GM12878 (cell line): Measurements from ENCODE around the gene C19orf33. TPM values are rescaled to one million over a fixed set of nuclear protein-coding genes. Genes with fewer than 3 reads are reported as not detected.

ENCODE experiments used
- BCL11A ChIP-seq: IDR thresholded peaks from 2 replicates; pipeline ENCODE4 v1.6.1; 2011; ENCODE audit warnings: low read depth, low read length
- CBFB ChIP-seq: IDR thresholded peaks from 2 replicates; pipeline ENCODE4 v1.6.1; 2016; ENCODE audit warnings: antibody characterized with exemption, low read depth
- EP300 ChIP-seq, 2 experiments: fragments of 150-350 bp in 1 of 2; IDR thresholded peaks; 2 replicates each; pipeline ENCODE4 v1.6.1; 2011 to 2012; ENCODE audit warnings: low read depth in 2 of 2, low read length in 2 of 2, borderline replicate concordance in 1 of 2, improper control_type of control experiment in 1 of 2, inconsistent platforms in 1 of 2; ENCODE audit not compliant: control insufficient read depth in 1 of 2
- HDAC2 ChIP-seq: fragments of 200-600 bp; sonication (generic); IDR thresholded peaks from 2 replicates; pipeline ENCODE4 v1.6.1; 2017
- HDGF ChIP-seq: fragments of 450-650 bp; IDR thresholded peaks from 2 replicates; pipeline ENCODE4 v1.6.1; 2016; ENCODE audit warnings: antibody characterized with exemption
- IKZF1 ChIP-seq: fragments of 450-650 bp; conservative IDR thresholded peaks from 2 replicates; pipeline ENCODE4 v1.6.1; 2017; ENCODE audit warnings: antibody characterized with exemption, mild to moderate bottlenecking
- MEF2A ChIP-seq: IDR thresholded peaks from 2 replicates; pipeline ENCODE4 v1.6.1; 2011; ENCODE audit warnings: low read depth, mild to moderate bottlenecking, low read length, moderate library complexity; ENCODE audit not compliant: insufficient read depth
- MEF2B ChIP-seq: fragments of 450-650 bp; IDR thresholded peaks from 2 replicates; pipeline ENCODE4 v1.6.1; 2018; ENCODE audit warnings: mild to moderate bottlenecking, moderate library complexity; ENCODE audit not compliant: partially characterized antibody, poor library complexity, severe bottlenecking
- MYB ChIP-seq: fragments of 150-350 bp; IDR thresholded peaks from 2 replicates; pipeline ENCODE4 v1.6.1; 2014; ENCODE audit warnings: mild to moderate bottlenecking, low read depth, low read length, borderline replicate concordance
- NFIC ChIP-seq: IDR thresholded peaks from 2 replicates; pipeline ENCODE4 v1.6.1; 2012; ENCODE audit warnings: low read depth, mild to moderate bottlenecking, inconsistent platforms, low read length, moderate library complexity
- NFYB ChIP-seq: IDR thresholded peaks from 2 replicates; pipeline ENCODE4 v1.6.1; 2011; ENCODE audit warnings: low read depth, mild to moderate bottlenecking, low read length, improper control_type of control experiment, moderate library complexity; ENCODE audit not compliant: insufficient read depth
- NR2C2 ChIP-seq: IDR thresholded peaks from 2 replicates; pipeline ENCODE4 v1.6.1; 2011; ENCODE audit warnings: borderline replicate concordance, low read depth; ENCODE audit not compliant: control insufficient read depth, insufficient read length
- SIN3A ChIP-seq: IDR thresholded peaks from 2 replicates; pipeline ENCODE4 v1.6.1; 2012; ENCODE audit warnings: low read depth, low read length, improper control_type of control experiment
- STAT3 ChIP-seq: IDR thresholded peaks from 2 replicates; pipeline ENCODE4 v1.6.1; 2011; ENCODE audit warnings: low read depth, low read length, improper control_type of control experiment
- TCF3 ChIP-seq: IDR thresholded peaks from 2 replicates; pipeline ENCODE4 v1.6.1; 2012; ENCODE audit warnings: low read depth, mild to moderate bottlenecking, low read length, borderline replicate concordance; ENCODE audit not compliant: insufficient read depth
- TCF7 ChIP-seq: IDR thresholded peaks from 2 replicates; pipeline ENCODE4 v1.6.1; 2014; ENCODE audit warnings: antibody characterized with exemption, borderline replicate concordance
- YBX1 ChIP-seq: fragments of 450-650 bp; IDR thresholded peaks from 2 replicates; pipeline ENCODE4 v1.6.1; 2016; ENCODE audit warnings: antibody characterized with exemption
- ZZZ3 ChIP-seq: IDR thresholded peaks from 2 replicates; pipeline ENCODE4 v1.6.1; 2011; ENCODE audit warnings: low read depth; ENCODE audit not compliant: control insufficient read depth, insufficient read length
- polyA plus RNA-seq, 11 experiments: library from polyadenylated mRNA; depleted of rRNA in 4 of 11; unstranded in 6 of 11; stranded (reverse) in 5 of 11; fragments of >200 nt; fragmentation: Nextera tagmentation in 4 of 11; fragmentation: Illumina TruSeq in 1 of 11; extraction: Ambion mirVana in 4 of 11; extraction: Trizol in 1 of 11; gene quantifications; 1 replicate in 1 of 11; 2 replicates in 10 of 11; pipeline versions ENCODE4 v1.2.1 to v1.2.3, GENCODE V29; 2011 to 2016; ENCODE audit warnings: inconsistent platforms in 2 of 11, missing spikeins in 2 of 11, low read depth in 1 of 11
- total RNA-seq, 4 experiments: library from RNA; depleted of rRNA in 3 of 4; stranded (reverse); fragments of >200 nt in 3 of 4; fragmentation: Illumina TruSeq in 1 of 4; extraction: Trizol in 1 of 4; gene quantifications; 2 replicates each; pipeline versions ENCODE4 v1.2.1 to v1.2.3, GENCODE V29; 2013 to 2021
- TF ChIP-seq, protein P1 (sequence below): fragments of 450-650 bp; IDR thresholded peaks from 2 replicates; pipeline ENCODE4 v1.6.1; 2016; ENCODE audit warnings: mild to moderate bottlenecking, moderate library complexity, borderline replicate concordance
- TF ChIP-seq, protein P2 (sequence below): fragments of 450-650 bp; formaldehyde crosslinking; IDR thresholded peaks from 2 replicates; pipeline ENCODE4 v1.5.0; 2022; ENCODE audit warnings: mild to moderate bottlenecking, missing genetic modification characterization
- TF ChIP-seq, protein P3 (sequence below): fragments of 450-650 bp; IDR thresholded peaks from 2 replicates; pipeline ENCODE4 v1.6.1; 2017; ENCODE audit warnings: mild to moderate bottlenecking, low read depth, inconsistent platforms; ENCODE audit not compliant: poor library complexity, severe bottlenecking

Gene C19orf33
- total and polyA plus RNA-seq, 10 of the 15 experiments (the other 5 are each of a cell fraction or from before 2014, with no cell fraction given) = 0.28 to 0.45 TPM; not detected in 8

DNA sequence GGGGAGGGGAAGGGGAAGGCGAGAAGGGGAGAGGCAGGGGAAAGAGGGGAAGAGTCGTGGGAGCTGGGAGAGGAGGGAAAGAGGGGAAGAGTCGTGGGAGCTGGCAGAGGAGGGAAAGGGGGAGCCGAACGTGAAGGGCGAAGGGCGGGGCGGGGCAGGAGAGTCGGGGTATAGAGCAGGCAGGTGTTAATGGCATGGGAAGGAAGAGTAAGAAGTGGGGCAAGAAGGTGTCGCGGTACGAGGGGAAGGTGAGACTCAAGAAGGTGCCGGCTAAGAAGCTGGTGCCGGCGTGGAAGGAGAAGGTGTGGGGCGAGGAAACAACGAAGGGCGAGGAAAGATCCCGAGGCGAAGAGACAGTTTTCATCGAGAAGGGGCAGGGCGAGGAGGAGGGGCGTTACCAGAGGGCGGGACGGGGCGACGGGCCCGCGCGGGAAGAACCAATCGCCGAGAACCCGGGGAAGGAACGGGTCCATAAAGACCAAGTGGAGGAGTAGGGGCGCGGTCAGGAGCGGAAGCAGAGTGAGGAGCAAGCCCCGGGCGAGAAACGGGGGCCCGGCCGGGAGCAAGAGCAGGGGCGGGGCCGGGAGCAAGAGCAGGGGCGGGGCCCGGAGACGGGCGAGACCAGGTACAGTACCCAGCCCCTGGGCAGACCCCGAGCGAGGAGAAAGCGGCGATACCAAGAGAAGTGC is 32.0 kb downstream of the C19orf33 start (continued):
- TF ChIP-seq, protein P1, sequence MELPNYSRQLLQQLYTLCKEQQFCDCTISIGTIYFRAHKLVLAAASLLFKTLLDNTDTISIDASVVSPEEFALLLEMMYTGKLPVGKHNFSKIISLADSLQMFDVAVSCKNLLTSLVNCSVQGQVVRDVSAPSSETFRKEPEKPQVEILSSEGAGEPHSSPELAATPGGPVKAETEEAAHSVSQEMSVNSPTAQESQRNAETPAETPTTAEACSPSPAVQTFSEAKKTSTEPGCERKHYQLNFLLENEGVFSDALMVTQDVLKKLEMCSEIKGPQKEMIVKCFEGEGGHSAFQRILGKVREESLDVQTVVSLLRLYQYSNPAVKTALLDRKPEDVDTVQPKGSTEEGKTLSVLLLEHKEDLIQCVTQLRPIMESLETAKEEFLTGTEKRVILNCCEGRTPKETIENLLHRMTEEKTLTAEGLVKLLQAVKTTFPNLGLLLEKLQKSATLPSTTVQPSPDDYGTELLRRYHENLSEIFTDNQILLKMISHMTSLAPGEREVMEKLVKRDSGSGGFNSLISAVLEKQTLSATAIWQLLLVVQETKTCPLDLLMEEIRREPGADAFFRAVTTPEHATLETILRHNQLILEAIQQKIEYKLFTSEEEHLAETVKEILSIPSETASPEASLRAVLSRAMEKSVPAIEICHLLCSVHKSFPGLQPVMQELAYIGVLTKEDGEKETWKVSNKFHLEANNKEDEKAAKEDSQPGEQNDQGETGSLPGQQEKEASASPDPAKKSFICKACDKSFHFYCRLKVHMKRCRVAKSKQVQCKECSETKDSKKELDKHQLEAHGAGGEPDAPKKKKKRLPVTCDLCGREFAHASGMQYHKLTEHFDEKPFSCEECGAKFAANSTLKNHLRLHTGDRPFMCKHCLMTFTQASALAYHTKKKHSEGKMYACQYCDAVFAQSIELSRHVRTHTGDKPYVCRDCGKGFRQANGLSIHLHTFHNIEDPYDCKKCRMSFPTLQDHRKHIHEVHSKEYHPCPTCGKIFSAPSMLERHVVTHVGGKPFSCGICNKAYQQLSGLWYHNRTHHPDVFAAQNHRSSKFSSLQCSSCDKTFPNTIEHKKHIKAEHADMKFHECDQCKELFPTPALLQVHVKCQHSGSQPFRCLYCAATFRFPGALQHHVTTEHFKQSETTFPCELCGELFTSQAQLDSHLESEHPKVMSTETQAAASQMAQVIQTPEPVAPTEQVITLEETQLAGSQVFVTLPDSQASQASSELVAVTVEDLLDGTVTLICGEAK = no peak; the same call in 1 of the 2 replicates
- TF ChIP-seq MEF2B = no peak
- no peak for TF ChIP-seq NR2C2
- TF ChIP-seq YBX1 = peak; percentile 70; the same call in 1 of the 2 replicates
- TF ChIP-seq MYB = no peak
- no peak for TF ChIP-seq EP300 (IDR thresholded peaks at IDR 0.05; ENCODE audit: borderline replicate concordance in 1 of 2, control insufficient read depth in 1 of 2, low read depth in 2 of 2, low read length in 2 of 2)
- TF ChIP-seq STAT3 = no peak
- TF ChIP-seq, protein P2, sequence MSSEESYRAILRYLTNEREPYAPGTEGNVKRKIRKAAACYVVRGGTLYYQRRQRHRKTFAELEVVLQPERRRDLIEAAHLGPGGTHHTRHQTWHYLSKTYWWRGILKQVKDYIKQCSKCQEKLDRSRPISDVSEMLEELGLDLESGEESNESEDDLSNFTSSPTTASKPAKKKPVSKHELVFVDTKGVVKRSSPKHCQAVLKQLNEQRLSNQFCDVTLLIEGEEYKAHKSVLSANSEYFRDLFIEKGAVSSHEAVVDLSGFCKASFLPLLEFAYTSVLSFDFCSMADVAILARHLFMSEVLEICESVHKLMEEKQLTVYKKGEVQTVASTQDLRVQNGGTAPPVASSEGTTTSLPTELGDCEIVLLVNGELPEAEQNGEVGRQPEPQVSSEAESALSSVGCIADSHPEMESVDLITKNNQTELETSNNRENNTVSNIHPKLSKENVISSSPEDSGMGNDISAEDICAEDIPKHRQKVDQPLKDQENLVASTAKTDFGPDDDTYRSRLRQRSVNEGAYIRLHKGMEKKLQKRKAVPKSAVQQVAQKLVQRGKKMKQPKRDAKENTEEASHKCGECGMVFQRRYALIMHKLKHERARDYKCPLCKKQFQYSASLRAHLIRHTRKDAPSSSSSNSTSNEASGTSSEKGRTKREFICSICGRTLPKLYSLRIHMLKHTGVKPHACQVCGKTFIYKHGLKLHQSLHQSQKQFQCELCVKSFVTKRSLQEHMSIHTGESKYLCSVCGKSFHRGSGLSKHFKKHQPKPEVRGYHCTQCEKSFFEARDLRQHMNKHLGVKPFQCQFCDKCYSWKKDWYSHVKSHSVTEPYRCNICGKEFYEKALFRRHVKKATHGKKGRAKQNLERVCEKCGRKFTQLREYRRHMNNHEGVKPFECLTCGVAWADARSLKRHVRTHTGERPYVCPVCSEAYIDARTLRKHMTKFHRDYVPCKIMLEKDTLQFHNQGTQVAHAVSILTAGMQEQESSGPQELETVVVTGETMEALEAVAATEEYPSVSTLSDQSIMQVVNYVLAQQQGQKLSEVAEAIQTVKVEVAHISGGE (CRISPR knock-in tag) = no peak
- no peak for TF ChIP-seq TCF3
- TF ChIP-seq HDGF = peak; percentile 98
- TF ChIP-seq CBFB = no peak
- TF ChIP-seq, protein P3, sequence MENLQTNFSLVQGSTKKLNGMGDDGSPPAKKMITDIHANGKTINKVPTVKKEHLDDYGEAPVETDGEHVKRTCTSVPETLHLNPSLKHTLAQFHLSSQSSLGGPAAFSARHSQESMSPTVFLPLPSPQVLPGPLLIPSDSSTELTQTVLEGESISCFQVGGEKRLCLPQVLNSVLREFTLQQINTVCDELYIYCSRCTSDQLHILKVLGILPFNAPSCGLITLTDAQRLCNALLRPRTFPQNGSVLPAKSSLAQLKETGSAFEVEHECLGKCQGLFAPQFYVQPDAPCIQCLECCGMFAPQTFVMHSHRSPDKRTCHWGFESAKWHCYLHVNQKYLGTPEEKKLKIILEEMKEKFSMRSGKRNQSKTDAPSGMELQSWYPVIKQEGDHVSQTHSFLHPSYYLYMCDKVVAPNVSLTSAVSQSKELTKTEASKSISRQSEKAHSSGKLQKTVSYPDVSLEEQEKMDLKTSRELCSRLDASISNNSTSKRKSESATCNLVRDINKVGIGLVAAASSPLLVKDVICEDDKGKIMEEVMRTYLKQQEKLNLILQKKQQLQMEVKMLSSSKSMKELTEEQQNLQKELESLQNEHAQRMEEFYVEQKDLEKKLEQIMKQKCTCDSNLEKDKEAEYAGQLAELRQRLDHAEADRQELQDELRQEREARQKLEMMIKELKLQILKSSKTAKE = no peak
- TF ChIP-seq SIN3A = 0 out of 2 replicates have a peak, but pooled peaks have one; percentile 13
- TF ChIP-seq TCF7 = no peak
- TF ChIP-seq HDAC2 = no peak
- no peak for TF ChIP-seq BCL11A
- no peak for TF ChIP-seq ZZZ3
- peak; percentile 59; the same call in 1 of the 2 replicates for TF ChIP-seq NFYB
- no peak for TF ChIP-seq MEF2A
- TF ChIP-seq IKZF1 = 0 out of 2 replicates have a peak, but pooled peaks have one; percentile 21
- no peak for TF ChIP-seq NFIC
